Measurements from ENCODE around the gene AXIN2.

- no peak for TF ChIP-seq CTCF (IDR thresholded peaks at IDR 0.05)
- no peak for TF ChIP-seq EP300 (IDR thresholded peaks at IDR 0.05)
These were observed 71.9 kb downstream of the AXIN2 start for GRCh38 chr17:65489413-65490155.

Data from esophagus muscularis mucosa (tissue), 3 donors.